ENCODE measurements around the gene AJAP1.

The AJAP1 gene

GRCh38 chr1:4770713-4771112 lies 116.3 kb downstream of the AJAP1 start:
- DNase-seq (ENCODE audit: low read depth, low spot score), result no peak

GRCh38 chr1:4771267-4771666 lies 116.9 kb downstream of the AJAP1 start:
- DNase-seq (ENCODE audit: low read depth, low spot score), result no peak

- no peak for DNase-seq (ENCODE audit: low read depth, low spot score)
These were observed 117.3 kb downstream of the AJAP1 start for GRCh38 chr1:4771721-4772120.

- DNase-seq (ENCODE audit: low read depth, low spot score), result no peak
These were observed 118.0 kb downstream of the AJAP1 start for GRCh38 chr1:4772294-4773010.

GRCh38 chr1:4773226-4773625 lies 118.8 kb downstream of the AJAP1 start:
- DNase-seq (ENCODE audit: low read depth, low spot score), result no peak

GRCh38 chr1:4775506-4775905 lies 121.1 kb downstream of the AJAP1 start:
- no peak for DNase-seq (ENCODE audit: low read depth, low spot score)

GRCh38 chr1:4778056-4778455 lies 123.6 kb downstream of the AJAP1 start:
- DNase-seq (ENCODE audit: low read depth, low spot score), result no peak

- no peak for DNase-seq (ENCODE audit: low read depth, low spot score)
These were observed 127.2 kb downstream of the AJAP1 start for GRCh38 chr1:4781646-4782045.

- no peak for DNase-seq (ENCODE audit: low read depth, low spot score)
These were observed 130.4 kb downstream of the AJAP1 start for GRCh38 chr1:4784761-4785160.

GRCh38 chr1:4786055-4786454 lies 131.6 kb downstream of the AJAP1 start:
- no peak for DNase-seq (ENCODE audit: low read depth, low spot score)

GRCh38 chr1:4787551-4787950 lies 133.1 kb downstream of the AJAP1 start:
- DNase-seq (ENCODE audit: low read depth, low spot score), result no peak

GRCh38 chr1:4792565-4792964 lies 138.2 kb downstream of the AJAP1 start:
- no peak for DNase-seq (ENCODE audit: low read depth, low spot score)

GRCh38 chr1:4794020-4794780 lies 139.8 kb downstream of the AJAP1 start:
- no peak for DNase-seq (ENCODE audit: low read depth, low spot score)

GRCh38 chr1:4796161-4797015 lies 142.0 kb downstream of the AJAP1 start:
- no peak for DNase-seq (ENCODE audit: low read depth, low spot score)

GRCh38 chr1:4797016-4797410 lies 142.6 kb downstream of the AJAP1 start:
- no peak for DNase-seq (ENCODE audit: low read depth, low spot score)

GRCh38 chr1:4797429-4797828 lies 143.0 kb downstream of the AJAP1 start:
- DNase-seq (ENCODE audit: low read depth, low spot score), result no peak

GRCh38 chr1:4801192-4801924 lies 146.9 kb downstream of the AJAP1 start:
- DNase-seq (ENCODE audit: low read depth, low spot score), result no peak

- DNase-seq (ENCODE audit: low read depth, low spot score), result no peak
These were observed 147.6 kb downstream of the AJAP1 start for GRCh38 chr1:4802024-4802423.

- DNase-seq (ENCODE audit: low read depth, low spot score), result no peak
These were observed 148.9 kb downstream of the AJAP1 start for GRCh38 chr1:4803335-4803734.

- DNase-seq (ENCODE audit: low read depth, low spot score), result no peak
These were observed 151.6 kb downstream of the AJAP1 start for GRCh38 chr1:4805987-4806386.

- DNase-seq (ENCODE audit: low read depth, low spot score), result no peak
These were observed 166.1 kb downstream of the AJAP1 start for GRCh38 chr1:4820543-4820942.

Data from iPS DF 19.7 (cell line).